Fibroblast of lung (primary cell): ENCODE measurements around the gene KCND1. TPM values are rescaled to one million over a fixed set of nuclear protein-coding genes. Genes with fewer than 3 reads are reported as not detected.

Experiments
- DNase-seq, 2 donors: peaks; one replicate each; pipeline versions ENCODE4 v3.0.0 to v3.0.0-alpha.2; 2010; ENCODE audit warnings: low read depth in 2 of 2
- H2AFZ ChIP-seq: 2 replicates; pipeline ENCODE4 v1.5.1; 2012; ENCODE audit warnings: low read length, control low read depth, inconsistent platforms
- H3K27ac ChIP-seq: 2 replicates; pipeline ENCODE4 v1.5.1; 2011; ENCODE audit warnings: low read length, control low read depth; ENCODE audit not compliant: insufficient read depth
- H3K27me3 ChIP-seq: 2 replicates; pipeline ENCODE4 v1.5.1; 2011; ENCODE audit warnings: mild to moderate bottlenecking, low read length; ENCODE audit not compliant: control insufficient read depth, insufficient read depth
- H3K36me3 ChIP-seq: 2 replicates; pipeline ENCODE4 v1.5.1; 2011; ENCODE audit warnings: low read length; ENCODE audit not compliant: control insufficient read depth, insufficient read depth
- H3K4me1 ChIP-seq: 2 replicates; pipeline ENCODE4 v1.5.1; 2011; ENCODE audit warnings: low read length; ENCODE audit not compliant: control insufficient read depth, insufficient read depth; ENCODE audit errors: extremely low read depth
- H3K4me2 ChIP-seq: 2 replicates; pipeline ENCODE4 v1.5.1; 2011; ENCODE audit warnings: low read length, control low read depth; ENCODE audit not compliant: insufficient read depth; ENCODE audit errors: extremely low read depth
- H3K4me3 ChIP-seq, 4 experiments: fragments of 200-600 bp in 1 of 4; sonication (generic) in 1 of 4; replicated peaks in 1 of 4; 2 replicates each; pipeline ENCODE4 v1.5.1; 2011 to 2016; ENCODE audit warnings: low read length in 4 of 4, low read depth in 3 of 4, mild to moderate bottlenecking in 3 of 4, control low read depth in 2 of 4, inconsistent platforms in 1 of 4, mixed read lengths in 1 of 4; ENCODE audit not compliant: insufficient read depth in 1 of 4; ENCODE audit errors: control extremely low read depth in 1 of 4
- H3K79me2 ChIP-seq: 2 replicates; pipeline ENCODE4 v1.5.1; 2012; ENCODE audit warnings: mild to moderate bottlenecking, low read length, inconsistent platforms; ENCODE audit not compliant: control insufficient read depth, insufficient read depth
- H3K9ac ChIP-seq: 2 replicates; pipeline ENCODE4 v1.5.1; 2011; ENCODE audit warnings: mild to moderate bottlenecking, low read length, control low read depth; ENCODE audit not compliant: insufficient read depth
- H3K9me3 ChIP-seq: 2 replicates; pipeline ENCODE4 v1.5.1; 2012; ENCODE audit warnings: low read depth, low read length; ENCODE audit not compliant: control insufficient read depth, insufficient read depth
- H4K20me1 ChIP-seq: 2 replicates; pipeline ENCODE4 v1.5.1; 2011; ENCODE audit warnings: low read length; ENCODE audit not compliant: control insufficient read depth, insufficient read depth; ENCODE audit errors: extremely low read depth
- CTCF ChIP-seq, 2 donors: IDR thresholded peaks in 1 of 2; conservative IDR thresholded peaks in 1 of 2; 1 replicate in 1 of 2; 2 replicates in 1 of 2; pipeline ENCODE4 v1.5.1; 2011 to 2012; ENCODE audit warnings: low read length in 2 of 2, control low read depth in 1 of 2, inconsistent platforms in 1 of 2, low read depth in 1 of 2, mild to moderate bottlenecking in 1 of 2
- EZH2 ChIP-seq: IDR thresholded peaks from 2 replicates; pipeline ENCODE4 v1.5.1; 2012; ENCODE audit warnings: low read length, control low read depth, mild to moderate bottlenecking; ENCODE audit errors: missing control alignments
- polyA plus RNA-seq, 2 donors: library from polyadenylated mRNA; depleted of rRNA in 1 of 2; stranded (reverse) in 1 of 2; unstranded in 1 of 2; fragments of >200 nt; gene quantifications; 2 replicates each; pipeline ENCODE4 v1.2.1, GENCODE V29; 2011 to 2012; ENCODE audit warnings: missing spikeins in 1 of 2
- total RNA-seq: library from RNA; depleted of rRNA; stranded (reverse); fragments of >200 nt; gene quantifications from 2 replicates; pipeline ENCODE4 v1.2.1, GENCODE V29; 2014

KCND1 gene
- total and polyA plus RNA-seq, 2 donors (not counting 1 experiment from before 2014, with no cell fraction given): 0.41 to 1.3 TPM

GRCh38 chrX:48914593-48915493, 56.8 kb downstream of the KCND1 start:
- no peak overlapping the region for H2AFZ ChIP-seq
- H3K36me3 ChIP-seq: no peaks in the 10 kb centered on the region
- no peak overlapping the region for H3K9ac ChIP-seq
- DNase-seq: no peak
- no peaks in the 10 kb centered on the region for H4K20me1 ChIP-seq
- H3K4me2 ChIP-seq: no peak overlapping the region
- H3K27me3 ChIP-seq: no peaks in the 10 kb centered on the region
- no peaks in the 10 kb centered on the region for H3K9me3 ChIP-seq
- H3K4me3 ChIP-seq: no peak overlapping the region
- no peaks in the 10 kb centered on the region for H3K4me1 ChIP-seq
- peaks cover 21% of the 10 kb centered on the region for H3K79me2 ChIP-seq
- no peak overlapping the region for H3K27ac ChIP-seq
- TF ChIP-seq CTCF (conservative IDR thresholded peaks at IDR 0.05 in 1 of 2, IDR thresholded peaks at IDR 0.05 in 1 of 2; ENCODE audit: low read depth in 1 of 2, low read length in 2 of 2) (no peak), EZH2 (no peak)

GRCh38 chrX:48913605-48914366, 57.9 kb downstream of the KCND1 start:
- H3K27me3 ChIP-seq: no peaks in the 10 kb centered on the region
- H2AFZ ChIP-seq: no peak overlapping the region
- H3K9me3 ChIP-seq: no peaks in the 10 kb centered on the region
- peaks cover 26% of the 10 kb centered on the region for H3K79me2 ChIP-seq
- no peaks in the 10 kb centered on the region for H3K4me1 ChIP-seq
- H3K4me2 ChIP-seq: no peak overlapping the region
- no peak overlapping the region for H3K4me3 ChIP-seq
- H3K27ac ChIP-seq: no peak overlapping the region
- no peak overlapping the region for H3K9ac ChIP-seq
- no peak for DNase-seq
- no peaks in the 10 kb centered on the region for H3K36me3 ChIP-seq
- TF ChIP-seq CTCF (conservative IDR thresholded peaks at IDR 0.05 in 1 of 2, IDR thresholded peaks at IDR 0.05 in 1 of 2; ENCODE audit: low read depth in 1 of 2, low read length in 2 of 2): no peak
- TF ChIP-seq EZH2: no peak
- no peaks in the 10 kb centered on the region for H4K20me1 ChIP-seq
